Cardiac fibroblast (primary cell): ENCODE results near the gene CD19.

ENCODE experiments used
- DNase-seq, 2 donors: peaks; one replicate each; pipeline versions ENCODE4 v3.0.0 to v3.0.0-alpha.2; 2010; ENCODE audit warnings: low read depth in 2 of 2
- H3K4me3 ChIP-seq, 2 donors: replicated peaks in 1 of 2; 1 replicate in 1 of 2; 2 replicates in 1 of 2; pipeline ENCODE4 v1.5.1; 2011; ENCODE audit warnings: low read depth in 2 of 2, low read length in 2 of 2, mild to moderate bottlenecking in 2 of 2, moderate library complexity in 1 of 2
- TF ChIP-seq, protein P1 (sequence below): IDR thresholded peaks from one replicate; pipeline ENCODE4 v1.5.1; 2011; ENCODE audit warnings: low read depth, mild to moderate bottlenecking, low read length, inconsistent platforms

CD19 gene

DNA sequence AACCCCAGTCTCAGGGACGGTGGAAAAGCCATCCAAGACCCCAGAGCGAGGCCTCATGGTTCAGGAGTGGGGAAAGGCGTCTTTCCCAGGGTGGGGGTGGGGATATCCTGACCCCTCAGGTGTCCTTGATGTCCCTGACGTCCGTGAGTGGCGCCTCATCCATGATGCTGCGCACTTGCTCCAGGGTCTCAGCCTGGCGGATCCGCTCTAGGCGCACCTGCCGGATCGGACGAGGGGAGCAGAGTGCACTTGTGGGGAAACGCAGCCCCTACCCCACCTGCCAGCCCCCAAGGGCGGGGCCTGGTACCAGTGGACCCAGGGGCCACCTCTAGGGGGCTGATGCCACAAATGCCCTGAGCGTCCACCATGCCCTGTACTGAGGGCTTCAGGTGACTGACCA is 26.9 kb upstream of the CD19 start:
- H3K4me3 ChIP-seq, result no peak overlapping the region
- TF ChIP-seq, protein P1, sequence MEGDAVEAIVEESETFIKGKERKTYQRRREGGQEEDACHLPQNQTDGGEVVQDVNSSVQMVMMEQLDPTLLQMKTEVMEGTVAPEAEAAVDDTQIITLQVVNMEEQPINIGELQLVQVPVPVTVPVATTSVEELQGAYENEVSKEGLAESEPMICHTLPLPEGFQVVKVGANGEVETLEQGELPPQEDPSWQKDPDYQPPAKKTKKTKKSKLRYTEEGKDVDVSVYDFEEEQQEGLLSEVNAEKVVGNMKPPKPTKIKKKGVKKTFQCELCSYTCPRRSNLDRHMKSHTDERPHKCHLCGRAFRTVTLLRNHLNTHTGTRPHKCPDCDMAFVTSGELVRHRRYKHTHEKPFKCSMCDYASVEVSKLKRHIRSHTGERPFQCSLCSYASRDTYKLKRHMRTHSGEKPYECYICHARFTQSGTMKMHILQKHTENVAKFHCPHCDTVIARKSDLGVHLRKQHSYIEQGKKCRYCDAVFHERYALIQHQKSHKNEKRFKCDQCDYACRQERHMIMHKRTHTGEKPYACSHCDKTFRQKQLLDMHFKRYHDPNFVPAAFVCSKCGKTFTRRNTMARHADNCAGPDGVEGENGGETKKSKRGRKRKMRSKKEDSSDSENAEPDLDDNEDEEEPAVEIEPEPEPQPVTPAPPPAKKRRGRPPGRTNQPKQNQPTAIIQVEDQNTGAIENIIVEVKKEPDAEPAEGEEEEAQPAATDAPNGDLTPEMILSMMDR, result no peak
- no peak for DNase-seq

DNA sequence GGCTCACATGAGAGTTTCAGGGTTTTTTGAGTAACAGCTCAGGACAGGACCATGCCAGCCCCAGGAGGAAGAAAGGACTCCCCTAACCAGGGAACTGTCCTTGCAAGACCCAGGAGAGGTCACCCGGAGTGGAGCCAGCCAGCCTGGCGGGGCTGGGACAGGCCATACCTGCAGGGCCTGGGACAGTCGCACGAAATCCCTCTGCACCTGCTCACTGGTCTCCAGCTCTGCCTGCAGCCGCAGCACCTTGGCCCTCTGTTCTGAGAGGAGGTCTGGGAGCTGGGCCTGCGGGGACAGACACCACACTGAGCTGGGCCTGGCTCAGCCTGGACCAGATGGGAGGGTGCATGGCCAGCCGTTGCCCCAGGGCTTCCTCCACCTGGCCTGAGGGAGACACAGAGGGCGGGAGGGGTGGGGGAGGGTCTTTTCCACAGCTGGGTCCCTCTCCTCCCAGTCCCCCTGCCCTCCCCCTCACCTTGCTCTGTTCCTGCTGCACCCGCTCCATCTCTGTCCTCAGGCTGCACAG is 26.5 kb upstream of the CD19 start:
- TF ChIP-seq, protein P1, result no peak
- no peak for DNase-seq
- H3K4me3 ChIP-seq, result no peak overlapping the region

DNA sequence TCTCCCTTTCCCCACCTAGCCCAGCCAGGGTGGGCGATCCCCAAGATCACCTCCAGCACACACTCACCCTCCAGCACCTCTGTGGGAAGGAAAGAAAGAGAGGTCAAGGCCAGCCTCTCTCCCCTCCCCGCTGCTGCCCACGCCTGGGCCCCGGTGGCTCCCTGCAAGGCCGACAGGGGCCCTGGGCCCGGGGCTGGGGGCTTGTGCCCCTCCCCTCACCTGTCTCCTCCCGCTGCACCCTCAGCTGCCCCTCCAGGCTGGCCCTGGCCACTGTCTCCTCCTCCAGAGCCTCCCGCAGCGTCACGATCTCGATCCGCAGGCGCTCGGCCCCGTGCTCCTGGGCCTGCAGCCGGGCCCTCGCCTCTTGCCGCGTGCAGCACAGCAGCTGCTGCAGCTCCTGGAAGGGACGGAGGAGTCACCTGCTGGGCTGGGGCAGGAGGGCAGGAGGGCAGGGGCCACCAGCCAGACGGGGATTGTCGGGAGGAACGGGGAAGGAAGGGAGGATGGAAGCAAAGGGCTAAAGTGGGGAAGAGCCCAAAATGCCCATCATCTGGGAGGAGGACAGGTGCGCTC is 25.9 kb upstream of the CD19 start:
- TF ChIP-seq, protein P1, result no peak
- no peak for DNase-seq
- no peak overlapping the region for H3K4me3 ChIP-seq

DNA sequence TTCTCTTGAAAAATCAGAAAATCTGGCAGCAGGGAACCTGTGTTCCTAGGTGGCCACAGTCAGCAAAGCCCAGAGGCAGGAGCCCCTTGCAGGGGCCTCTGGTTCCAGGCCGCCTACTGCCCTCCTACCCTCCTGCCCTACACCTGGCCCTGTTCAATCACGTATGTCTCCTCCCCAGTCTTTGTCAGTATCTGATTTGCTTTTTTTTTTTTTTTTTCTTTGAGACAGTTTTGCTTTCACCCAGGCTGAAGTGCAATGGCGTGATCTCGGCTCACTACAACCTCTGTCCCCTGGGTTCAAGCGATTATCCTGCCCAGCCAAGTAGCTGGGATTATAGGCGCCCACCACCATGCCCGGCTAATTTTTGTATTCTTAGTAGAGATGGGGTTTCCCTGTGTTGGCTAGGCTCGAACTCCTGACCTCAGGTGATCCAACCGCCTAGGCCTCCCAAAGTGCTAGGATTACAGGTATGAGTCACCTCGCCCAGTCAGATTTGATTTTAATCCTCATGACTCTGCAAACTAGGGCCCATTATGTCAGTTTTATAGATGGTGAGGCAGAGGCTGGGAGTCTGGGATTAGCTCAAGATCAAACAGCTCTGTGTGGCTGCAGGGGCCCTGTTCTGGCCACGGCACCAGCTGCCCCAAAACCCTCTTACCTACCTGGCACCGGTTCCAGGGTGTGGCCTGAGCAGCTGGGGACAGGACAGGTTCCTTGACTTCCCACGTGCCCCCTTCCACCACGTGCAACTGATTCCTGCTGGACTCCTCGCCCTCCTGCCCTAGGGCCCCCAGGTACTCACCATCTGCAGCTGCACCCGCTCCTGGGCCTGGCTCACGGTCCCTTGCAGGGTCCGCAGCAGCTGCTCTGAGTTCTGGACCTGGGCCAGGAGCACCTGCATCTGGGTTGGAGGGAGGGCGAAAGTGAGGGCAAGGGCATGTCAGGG is 21.4 kb upstream of the CD19 start:
- H3K4me3 ChIP-seq, result no peak overlapping the region
- TF ChIP-seq, protein P1, result no peak
- no peak for DNase-seq

DNA sequence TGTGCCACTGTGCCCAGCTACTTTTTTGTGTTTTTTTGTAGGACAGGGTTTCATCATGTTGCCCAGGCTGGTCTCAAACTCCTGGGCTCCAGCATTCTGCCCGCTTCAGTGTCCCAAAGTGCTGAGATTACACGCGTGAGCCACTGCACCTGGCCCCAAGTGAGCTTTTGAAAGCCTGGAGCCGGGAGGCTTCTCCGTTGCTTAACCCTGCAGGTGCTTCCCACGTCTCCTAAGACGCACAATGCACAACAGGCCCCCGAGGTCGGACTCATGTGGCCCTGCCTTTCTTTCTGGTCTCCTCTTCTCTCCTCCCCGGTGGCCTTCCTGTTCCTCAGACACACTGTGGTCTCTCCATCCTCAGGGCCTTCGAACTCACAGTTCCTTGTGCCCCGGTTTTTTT is 19.2 kb upstream of the CD19 start:
- no peak overlapping the region for H3K4me3 ChIP-seq
- TF ChIP-seq, protein P1, result no peak
- no peak for DNase-seq

DNA sequence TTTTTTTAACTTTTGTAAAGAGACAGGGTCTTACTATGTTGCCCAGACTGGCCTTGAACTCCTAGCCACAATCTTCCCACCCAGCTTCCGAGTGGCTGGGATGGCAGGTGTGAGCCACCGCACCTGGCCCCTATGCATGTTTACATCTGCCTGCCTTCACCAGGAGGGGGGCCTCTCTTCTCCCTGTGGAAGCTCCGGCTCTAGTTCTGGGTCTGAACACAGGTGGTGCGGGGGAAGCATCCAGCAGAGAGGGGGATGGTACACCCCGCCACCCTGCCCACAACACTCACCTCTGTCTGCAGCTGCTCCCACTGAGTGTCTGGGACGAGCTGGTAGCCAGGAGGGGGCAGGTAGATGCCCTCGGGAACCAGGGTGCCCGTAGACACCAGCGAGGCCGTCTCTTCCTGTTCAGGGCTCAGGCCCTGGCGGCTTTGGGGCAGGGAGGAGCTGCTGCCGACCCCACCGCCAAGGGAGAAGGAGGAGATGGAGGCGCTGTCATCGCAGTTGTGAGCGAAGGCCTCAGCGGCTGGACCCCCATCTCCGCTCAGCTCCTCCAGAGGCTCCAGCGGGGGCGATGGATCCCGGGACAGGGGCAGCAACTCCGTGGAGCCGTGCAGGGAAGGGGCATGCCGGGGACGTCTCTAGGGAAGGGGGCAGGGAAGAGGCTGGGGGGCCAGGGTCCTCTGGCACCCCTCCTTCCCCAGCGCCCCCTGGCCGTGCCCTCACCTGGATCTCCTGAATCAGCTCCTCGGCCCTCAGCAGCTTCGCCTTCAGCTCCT is 17.6 kb upstream of the CD19 start:
- no peak overlapping the region for H3K4me3 ChIP-seq
- TF ChIP-seq, protein P1, result no peak
- DNase-seq, result no peak
